Measurements from ENCODE around the gene XKR8. TPM values are rescaled to one million over a fixed set of nuclear protein-coding genes. Genes with fewer than 3 reads are reported as not detected.

Gene XKR8
- total RNA-seq, 1 donor from 2014 or later, result 17.0 TPM

DNA sequence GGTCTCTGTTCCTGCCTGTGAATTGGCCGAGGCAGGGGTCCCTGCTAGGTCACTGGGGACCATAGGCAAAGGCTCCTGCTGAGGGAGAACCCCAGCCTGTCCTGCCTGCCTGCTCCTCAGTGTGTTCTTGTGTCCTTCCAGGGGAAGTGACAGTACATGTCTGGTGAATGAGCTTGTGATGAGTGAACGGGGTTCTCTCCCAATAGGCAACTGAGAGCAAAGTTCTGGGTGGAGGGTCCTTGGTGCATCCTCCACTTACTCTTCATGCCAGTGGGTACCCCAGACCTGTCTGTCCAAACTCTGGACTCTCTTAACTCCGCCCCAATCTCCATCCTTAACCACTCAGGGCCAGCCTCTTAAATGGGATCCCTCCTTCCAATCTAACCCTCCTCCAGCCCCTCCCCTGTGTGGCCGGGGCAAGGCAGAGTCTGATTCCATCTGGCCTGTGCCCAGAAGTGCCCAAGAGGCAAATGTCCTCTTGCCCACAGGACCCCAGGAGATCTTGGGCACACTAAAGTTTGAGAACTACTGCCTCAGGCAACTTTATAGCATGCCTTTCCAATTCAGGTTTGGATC, 2.0 kb downstream of the XKR8 start:
- no peak for DNase-seq (ENCODE audit: low spot score, unreplicated experiment)
- peaks cover 3% of the 10 kb centered on the region for H3K36me3 Mint-ChIP-seq (ENCODE audit: insufficient read depth)
- H3K27me3 Mint-ChIP-seq, result no peaks in the 10 kb centered on the region
- peaks cover 16% of the 10 kb centered on the region for H3K4me1 Mint-ChIP-seq (ENCODE audit: low read depth)
- peak overlapping the region; percentile 37 for H3K27ac Mint-ChIP-seq
- TF ChIP-seq, protein P1, sequence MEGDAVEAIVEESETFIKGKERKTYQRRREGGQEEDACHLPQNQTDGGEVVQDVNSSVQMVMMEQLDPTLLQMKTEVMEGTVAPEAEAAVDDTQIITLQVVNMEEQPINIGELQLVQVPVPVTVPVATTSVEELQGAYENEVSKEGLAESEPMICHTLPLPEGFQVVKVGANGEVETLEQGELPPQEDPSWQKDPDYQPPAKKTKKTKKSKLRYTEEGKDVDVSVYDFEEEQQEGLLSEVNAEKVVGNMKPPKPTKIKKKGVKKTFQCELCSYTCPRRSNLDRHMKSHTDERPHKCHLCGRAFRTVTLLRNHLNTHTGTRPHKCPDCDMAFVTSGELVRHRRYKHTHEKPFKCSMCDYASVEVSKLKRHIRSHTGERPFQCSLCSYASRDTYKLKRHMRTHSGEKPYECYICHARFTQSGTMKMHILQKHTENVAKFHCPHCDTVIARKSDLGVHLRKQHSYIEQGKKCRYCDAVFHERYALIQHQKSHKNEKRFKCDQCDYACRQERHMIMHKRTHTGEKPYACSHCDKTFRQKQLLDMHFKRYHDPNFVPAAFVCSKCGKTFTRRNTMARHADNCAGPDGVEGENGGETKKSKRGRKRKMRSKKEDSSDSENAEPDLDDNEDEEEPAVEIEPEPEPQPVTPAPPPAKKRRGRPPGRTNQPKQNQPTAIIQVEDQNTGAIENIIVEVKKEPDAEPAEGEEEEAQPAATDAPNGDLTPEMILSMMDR (IDR thresholded peaks at IDR 0.05; ENCODE audit: unreplicated experiment), result no peak
- peak overlapping the region; percentile 73 for H3K4me3 Mint-ChIP-seq (ENCODE audit: low read depth)
- no peaks in the 10 kb centered on the region for H3K9me3 Mint-ChIP-seq (ENCODE audit: low read depth)

DNA sequence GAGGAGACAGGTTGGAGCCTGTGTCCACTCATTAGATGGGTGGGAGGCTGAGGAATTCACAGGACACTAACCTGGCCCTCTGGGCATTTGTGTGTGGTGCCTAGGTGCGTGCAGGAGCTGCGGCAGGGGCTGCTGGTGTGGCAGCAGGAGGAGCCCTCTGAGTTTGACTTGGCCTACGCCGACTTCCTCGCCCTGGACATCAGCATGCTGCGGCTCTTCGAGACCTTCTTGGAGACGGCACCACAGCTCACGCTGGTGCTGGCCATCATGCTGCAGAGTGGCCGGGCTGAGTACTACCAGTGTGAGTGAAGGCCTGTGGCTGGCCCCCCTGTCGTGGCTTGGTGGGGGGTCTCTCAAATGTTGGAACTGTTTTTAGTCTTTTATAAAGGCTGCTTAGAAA, 3.6 kb downstream of the XKR8 start:
- H3K27me3 Mint-ChIP-seq, result no peaks in the 10 kb centered on the region
- no peak for DNase-seq (ENCODE audit: low spot score, unreplicated experiment)
- peaks cover 16% of the 10 kb centered on the region for H3K4me1 Mint-ChIP-seq (ENCODE audit: low read depth)
- TF ChIP-seq, protein P1 (IDR thresholded peaks at IDR 0.05; ENCODE audit: unreplicated experiment), result no peak
- no peak overlapping the region for H3K4me3 Mint-ChIP-seq (ENCODE audit: low read depth)
- peaks cover 6% of the 10 kb centered on the region for H3K36me3 Mint-ChIP-seq (ENCODE audit: insufficient read depth)
- no peaks in the 10 kb centered on the region for H3K9me3 Mint-ChIP-seq (ENCODE audit: low read depth)
- no peak overlapping the region for H3K27ac Mint-ChIP-seq

DNA sequence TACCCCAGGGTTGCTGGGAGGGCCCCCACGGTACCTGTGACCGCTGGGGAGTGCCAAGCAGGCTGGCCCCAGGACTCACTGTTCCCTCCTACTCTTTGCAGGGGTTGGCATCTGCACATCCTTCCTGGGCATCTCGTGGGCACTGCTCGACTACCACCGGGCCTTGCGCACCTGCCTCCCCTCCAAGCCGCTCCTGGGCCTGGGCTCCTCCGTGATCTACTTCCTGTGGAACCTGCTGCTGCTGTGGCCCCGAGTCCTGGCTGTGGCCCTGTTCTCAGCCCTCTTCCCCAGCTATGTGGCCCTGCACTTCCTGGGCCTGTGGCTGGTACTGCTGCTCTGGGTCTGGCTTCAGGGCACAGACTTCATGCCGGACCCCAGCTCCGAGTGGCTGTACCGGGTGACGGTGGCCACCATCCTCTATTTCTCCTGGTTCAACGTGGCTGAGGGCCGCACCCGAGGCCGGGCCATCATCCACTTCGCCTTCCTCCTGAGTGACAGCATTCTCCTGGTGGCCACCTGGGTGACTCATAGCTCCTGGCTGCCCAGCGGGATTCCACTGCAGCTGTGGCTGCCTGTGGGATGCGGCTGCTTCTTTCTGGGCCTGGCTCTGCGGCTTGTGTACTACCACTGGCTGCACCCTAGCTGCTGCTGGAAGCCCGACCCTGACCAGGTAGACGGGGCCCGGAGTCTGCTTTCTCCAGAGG, 6.8 kb downstream of the XKR8 start:
- Mint-ChIP-seq H3K27me3 (no peaks in the 10 kb centered on the region), H3K4me1 (ENCODE audit: low read depth) (peaks cover 7% of the 10 kb centered on the region), H3K9me3 (ENCODE audit: low read depth) (no peaks in the 10 kb centered on the region), H3K4me3 (ENCODE audit: low read depth) (no peak overlapping the region), H3K27ac (no peak overlapping the region), H3K36me3 (ENCODE audit: insufficient read depth) (peaks cover 10% of the 10 kb centered on the region)
- DNase-seq (ENCODE audit: low spot score, unreplicated experiment), result no peak
- TF ChIP-seq, protein P1 (IDR thresholded peaks at IDR 0.05; ENCODE audit: unreplicated experiment), result no peak

DNA sequence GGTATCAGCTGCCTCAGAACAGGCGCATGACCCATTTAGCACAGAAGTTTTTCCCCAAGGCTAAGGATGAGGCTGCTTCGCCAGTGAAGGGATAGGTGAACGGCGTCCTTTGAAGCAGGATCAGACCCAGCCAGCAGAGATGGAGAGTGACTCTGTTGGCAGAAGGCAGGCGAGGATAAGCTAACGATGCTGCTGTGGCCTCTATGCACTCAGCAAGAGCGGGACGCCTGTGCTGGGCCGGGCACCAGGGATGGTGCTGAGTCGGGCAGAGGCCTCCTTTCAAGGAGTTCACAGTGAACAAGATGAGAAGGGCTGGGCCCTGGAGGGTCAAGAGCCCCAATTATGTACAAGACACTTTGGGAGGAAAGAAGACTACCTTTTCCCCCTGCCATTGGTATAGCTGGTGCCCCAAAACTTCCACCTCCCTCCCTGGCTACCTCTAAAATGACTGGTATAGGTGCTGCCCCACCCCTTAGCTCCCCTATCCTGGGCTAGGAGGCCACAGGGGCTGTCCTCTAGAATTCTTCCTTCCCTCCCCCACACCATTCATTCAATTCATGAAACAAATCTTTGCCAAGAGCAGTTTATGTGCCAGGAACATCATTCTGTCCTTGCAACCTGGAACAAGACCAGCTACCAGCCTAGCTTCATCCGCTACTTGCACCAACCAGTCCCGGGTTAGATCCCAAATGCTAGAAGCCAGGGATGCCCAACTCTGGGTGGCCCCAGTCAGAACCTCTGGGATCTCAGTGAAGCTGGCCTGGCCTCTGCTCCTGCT, 7.5 kb downstream of the XKR8 start:
- Mint-ChIP-seq H3K4me3 (ENCODE audit: low read depth) (no peak overlapping the region), H3K9me3 (ENCODE audit: low read depth) (no peaks in the 10 kb centered on the region), H3K36me3 (ENCODE audit: insufficient read depth) (peaks cover 10% of the 10 kb centered on the region), H3K4me1 (ENCODE audit: low read depth) (peaks cover 4% of the 10 kb centered on the region), H3K27ac (no peak overlapping the region), H3K27me3 (no peaks in the 10 kb centered on the region)
- TF ChIP-seq, protein P1 (IDR thresholded peaks at IDR 0.05; ENCODE audit: unreplicated experiment), result no peak
- no peak for DNase-seq (ENCODE audit: low spot score, unreplicated experiment)

DNA sequence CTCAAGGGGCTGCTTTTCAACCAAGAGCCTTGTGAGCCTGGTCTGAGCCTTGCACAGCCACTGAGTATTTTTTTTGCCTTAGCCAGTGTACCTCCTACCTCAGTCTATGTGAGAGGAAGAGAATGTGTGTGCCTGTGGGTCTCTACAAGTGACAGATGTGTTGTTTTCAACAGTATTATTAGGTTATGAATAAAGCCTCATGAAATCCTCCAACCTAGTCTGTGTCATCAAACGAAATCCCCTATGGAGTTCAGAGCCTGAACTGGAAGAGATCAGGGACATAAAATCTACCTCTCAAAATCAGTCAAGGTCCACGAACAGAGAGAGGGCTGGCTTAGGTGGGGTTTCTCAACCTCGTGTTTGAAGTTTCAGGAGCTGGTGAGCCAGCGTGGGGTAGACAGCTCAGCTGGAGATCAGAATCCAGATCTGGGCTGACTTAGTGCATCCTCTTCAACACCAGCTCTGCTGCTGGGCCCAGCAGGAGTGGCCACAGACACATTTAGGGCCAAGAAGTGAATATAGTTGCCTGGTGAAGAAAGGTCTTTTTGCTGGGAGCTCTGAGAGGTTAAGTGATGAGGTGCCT, 8.2 kb downstream of the XKR8 start:
- Mint-ChIP-seq H3K36me3 (ENCODE audit: insufficient read depth) (peaks cover 10% of the 10 kb centered on the region), H3K9me3 (ENCODE audit: low read depth) (no peaks in the 10 kb centered on the region), H3K4me3 (ENCODE audit: low read depth) (no peak overlapping the region), H3K27me3 (no peaks in the 10 kb centered on the region), H3K4me1 (ENCODE audit: low read depth) (peaks cover 4% of the 10 kb centered on the region), H3K27ac (no peak overlapping the region)
- DNase-seq (ENCODE audit: low spot score, unreplicated experiment), result no peak
- TF ChIP-seq, protein P1 (IDR thresholded peaks at IDR 0.05; ENCODE audit: unreplicated experiment), result no peak

All from progenitor cell of endocrine pancreas (in vitro differentiated cells).